Psoas muscle (tissue), 8 donors: ENCODE data around the gene PPA1. TPM values are rescaled to one million over a fixed set of nuclear protein-coding genes. Genes with fewer than 3 reads are reported as not detected.

ENCODE experiments used
- ATAC-seq, 4 donors: fragments of 200-7000 bp; cut with Tn5 transposase; one replicate each; pipeline ENCODE4 v1.9.1; 2020; ENCODE audit warnings: moderate library complexity in 3 of 4, mild to moderate bottlenecking in 2 of 4
- DNase-seq, 2 donors: peaks; one replicate each; pipeline ENCODE4 v3.0.0-alpha.2; 2020
- H3K27ac ChIP-seq: fragments of 200-600 bp; one replicate; pipeline ENCODE4 v1.8.0; 2022
- H3K27me3 ChIP-seq, 3 donors: fragments of 200-600 bp in 1 of 3; one replicate each; pipeline versions ENCODE4 v1.6.1 to v1.8.0; 2013 to 2022; ENCODE audit warnings: low read length in 2 of 3, mild to moderate bottlenecking in 2 of 3, moderate library complexity in 1 of 3; ENCODE audit not compliant: insufficient read depth in 3 of 3
- H3K36me3 ChIP-seq, 2 donors: fragments of 200-600 bp in 1 of 2; one replicate each; pipeline versions ENCODE4 v1.6.1 to v1.8.0; 2013 to 2022; ENCODE audit warnings: low read depth in 1 of 2, mild to moderate bottlenecking in 1 of 2, moderate library complexity in 1 of 2; ENCODE audit not compliant: insufficient read depth in 1 of 2
- H3K4me1 ChIP-seq: fragments of 200-600 bp; one replicate; pipeline ENCODE4 v1.8.0; 2022
- H3K4me3 ChIP-seq: fragments of 200-600 bp; one replicate; pipeline ENCODE4 v1.8.0; 2022; ENCODE audit warnings: mild to moderate bottlenecking
- H3K9me3 ChIP-seq: fragments of 200-600 bp; one replicate; pipeline ENCODE4 v1.8.0; 2022
- CTCF ChIP-seq: fragments of 200-600 bp; IDR thresholded peaks from one replicate; pipeline ENCODE4 v1.8.0; 2022; ENCODE audit warnings: antibody characterized with exemption
- WGBS, 3 donors: extraction: QIAGEN DNeasy Blood & Tissue Kit; methylation state at CpG; one replicate each; pipeline versions ENCODE4 v1.1.6 to v1.1.7; 2013; 5-methylcytosine and 5-hydroxymethylcytosine counted together
- intact Hi-C, 2 donors: fragments of 100-400 bp; cut with DNase I; formaldehyde crosslinking; loops; one replicate each; pipeline versions ENCODE4 v1.11.0 to v1.14.2; 2022
- polyA plus RNA-seq, 3 donors: library from polyadenylated mRNA; stranded (reverse); fragments of 200-250 nt; gene quantifications; one replicate each; pipeline ENCODE4 v1.2.3, GENCODE V29; 2013
- total RNA-seq, 4 donors: library from RNA; stranded (reverse); fragmentation: NEBNext Ultra II Directional in 2 of 4; extraction: Animal tissue kit (Norgen Biotek cat#: 25700) in 2 of 4; gene quantifications; one replicate each; pipeline versions ENCODE4 v1.2.1 to v1.2.4, GENCODE V29; 2021 to 2023
- donor health status: healthy with polysubstance abuse.
- donor health status: DM: no; HTN: no; CAD: no; lungs with moderate emphysema.
- donor health status: Bipolar disorder and iron deficiency.
- donor health status: healthy.
- donor health status: DM: yes; HTN: yes; CAD: no.
- donor health status: DM: no; HTN: no; CAD: no.
- donor health status: DM: no; HTN: no; CAD: no.
- donor health status: DM: yes; HTN: yes; CAD: no.

PPA1 gene
- total and polyA plus RNA-seq, 7 donors = 95.3 to 211 (median 131) TPM

- no peak for ATAC-seq
- no peaks in the 10 kb centered on the region for H3K9me3 ChIP-seq
- no peak overlapping the region for H3K4me3 ChIP-seq
- peaks cover 5% of the 10 kb centered on the region for H3K4me1 ChIP-seq
- intact Hi-C loops = loop anchor here in 1 of 2 donors (5.0 kb wide), 1 partner anchor 96 kb away; no protein-coding TSS in a partner anchor
- no peaks in the 10 kb centered on the region for H3K27me3 ChIP-seq
- no peak overlapping the region for H3K27ac ChIP-seq
- no peak for DNase-seq
- no peaks in the 10 kb centered on the region for H3K36me3 ChIP-seq
- WGBS, 3 donors = 93 to 96% (median 94%) methylated on average over 7 of the region's 7 CpGs
- no peak for TF ChIP-seq CTCF
These were observed 32.8 kb upstream of the PPA1 start for GRCh38 chr10:70266056-70266455.

- WGBS, 3 donors = 49 to 53% (median 49%) methylated on average over 10 of the region's 10 CpGs
- H3K27ac ChIP-seq = no peak overlapping the region
- H3K36me3 ChIP-seq = no peaks in the 10 kb centered on the region
- no peaks in the 10 kb centered on the region for H3K9me3 ChIP-seq
- peaks cover 5% of the 10 kb centered on the region for H3K4me1 ChIP-seq
- intact Hi-C loops = loop anchor here in 1 of 2 donors (5.0 kb wide), 1 partner anchor 97 kb away; no protein-coding TSS in a partner anchor
- TF ChIP-seq CTCF = no peak
- H3K27me3 ChIP-seq = no peaks in the 10 kb centered on the region
- DNase-seq (no peak), ATAC-seq (peak; percentile 48 to 56 (median 50))
- no peak overlapping the region for H3K4me3 ChIP-seq
These were observed 31.9 kb upstream of the PPA1 start for GRCh38 chr10:70265032-70265689.

GRCh38 chr10:70260734-70261133, 27.5 kb upstream of the PPA1 start:
- DNase-seq (no peak), ATAC-seq (no peak)
- no peak for TF ChIP-seq CTCF
- H3K27me3 ChIP-seq = peaks cover 0 to 13% (median 4%) of the 10 kb centered on the region in 3 donors
- H3K9me3 ChIP-seq = no peaks in the 10 kb centered on the region
- H3K4me1 ChIP-seq = no peaks in the 10 kb centered on the region
- no peak overlapping the region for H3K4me3 ChIP-seq
- H3K27ac ChIP-seq = no peak overlapping the region
- H3K36me3 ChIP-seq = no peaks in the 10 kb centered on the region
- intact Hi-C loops = no loop called here
- WGBS, 3 donors = 73 to 82% (median 74%) methylated on average over 3 of the region's 3 CpGs

- Histone ChIP-seq H3K9me3 (no peaks in the 10 kb centered on the region), H3K27me3 (peaks cover 0 to 18% (median 8%) of the 10 kb centered on the region in 3 donors)
- WGBS, 3 donors = 67 to 80% (median 71%) methylated on average over 1 of the region's 1 CpG
These were observed 27.0 kb upstream of the PPA1 start for GRCh38 chr10:70260259-70260658.

More at GRCh38 chr10:70260259-70260658, 27.0 kb upstream of the PPA1 start:
- Histone ChIP-seq H3K4me1 (no peaks in the 10 kb centered on the region), H3K36me3 (no peaks in the 10 kb centered on the region), H3K27ac (no peak overlapping the region), H3K4me3 (no peak overlapping the region)
- TF ChIP-seq CTCF = no peak
- DNase-seq (no peak), ATAC-seq (no peak)
- intact Hi-C loops = no loop called here
